T-helper 1 cell (primary cell): ENCODE measurements around the gene EMC10.
A peak's percentile ranks its signal among the peaks of the same experiment; 100 is the strongest.
"Not testable (repeated sequence)": the region's sequence is repeated elsewhere in the genome, so short reads cannot be mapped to it uniquely, and the experiment has no call there.

Source experiments
- DNase-seq, 5 donors: peaks; one replicate each; pipeline ENCODE4 v3.0.0-alpha.2; 2012 to 2020

The EMC10 gene

DNA sequence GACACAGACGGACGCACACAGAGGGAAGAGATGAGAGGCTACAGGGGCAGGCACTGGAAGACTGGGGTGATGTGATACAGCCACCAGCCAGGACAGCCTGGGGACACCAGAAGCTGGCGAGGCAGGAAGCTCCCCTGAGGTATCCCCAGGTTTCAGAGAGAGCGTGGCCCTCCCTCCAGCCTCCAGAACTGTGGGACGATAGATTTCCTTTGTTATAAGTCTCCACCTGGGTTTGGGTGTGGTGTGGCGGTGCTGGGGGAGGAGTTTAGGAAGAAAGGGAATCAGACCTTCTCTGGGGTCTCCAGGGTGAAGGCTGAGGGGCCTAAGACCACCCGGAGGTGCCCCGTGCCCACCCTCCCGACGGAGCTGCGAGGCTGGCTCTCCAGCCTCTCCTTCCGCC lies 40.1 kb downstream of the EMC10 start:
- DNase-seq = no peak

DNA sequence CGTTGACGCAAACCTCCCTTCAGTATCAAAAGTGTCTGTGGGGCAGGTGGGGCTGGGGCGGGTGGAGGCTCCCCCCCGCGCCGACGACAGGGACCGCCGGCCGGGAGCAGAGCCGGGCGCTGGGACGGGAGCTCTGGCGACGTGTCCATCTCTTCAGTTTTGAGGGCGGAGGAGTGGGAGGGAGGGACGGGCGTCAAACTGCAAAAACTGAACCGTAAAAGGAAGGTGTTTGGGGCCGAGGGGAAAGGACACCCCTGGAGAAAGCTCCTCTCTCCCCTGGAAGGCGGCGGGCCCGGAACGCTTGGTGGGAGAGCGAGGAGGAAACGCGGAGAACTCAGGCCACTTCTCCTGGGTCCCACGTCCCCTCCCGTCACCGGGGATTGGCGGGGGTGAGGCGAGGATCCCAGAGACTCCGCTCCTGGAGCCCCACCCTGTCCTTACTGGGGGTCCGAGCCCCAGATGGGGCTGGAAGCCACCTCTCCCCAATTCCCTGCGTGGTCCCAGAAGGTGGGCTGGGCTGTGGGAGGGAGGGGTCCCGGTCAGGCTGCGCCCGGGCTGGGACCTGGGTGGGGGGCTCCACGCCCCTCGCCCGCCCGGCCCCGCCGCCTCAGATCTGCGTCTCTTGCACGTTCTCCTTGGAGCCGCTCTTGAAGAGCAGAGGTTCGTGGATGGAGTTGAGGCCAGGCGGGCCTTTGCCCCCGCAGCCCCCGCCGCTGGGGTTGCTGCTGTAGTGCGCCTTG lies 40.8 kb downstream of the EMC10 start:
- no peak for DNase-seq

DNA sequence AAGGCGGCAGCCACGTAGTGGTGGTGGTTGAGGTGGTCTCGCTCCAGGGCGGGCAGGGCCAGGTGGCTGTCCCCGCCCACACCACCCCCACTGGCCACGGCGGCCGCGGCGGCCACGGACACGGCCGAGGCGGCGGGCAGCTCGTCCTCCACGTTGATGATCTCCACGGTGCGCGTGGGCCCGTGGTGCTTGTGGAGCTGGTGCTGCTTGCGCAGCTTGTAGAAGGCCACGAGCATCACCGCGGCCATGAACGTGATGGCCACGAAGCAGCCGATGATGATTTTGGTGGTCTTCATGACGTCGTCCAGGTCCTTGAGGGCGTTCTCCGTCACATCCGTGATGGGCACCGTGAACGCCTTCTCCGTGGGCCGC lies 41.4 kb downstream of the EMC10 start:
- DNase-seq = no peak

DNA sequence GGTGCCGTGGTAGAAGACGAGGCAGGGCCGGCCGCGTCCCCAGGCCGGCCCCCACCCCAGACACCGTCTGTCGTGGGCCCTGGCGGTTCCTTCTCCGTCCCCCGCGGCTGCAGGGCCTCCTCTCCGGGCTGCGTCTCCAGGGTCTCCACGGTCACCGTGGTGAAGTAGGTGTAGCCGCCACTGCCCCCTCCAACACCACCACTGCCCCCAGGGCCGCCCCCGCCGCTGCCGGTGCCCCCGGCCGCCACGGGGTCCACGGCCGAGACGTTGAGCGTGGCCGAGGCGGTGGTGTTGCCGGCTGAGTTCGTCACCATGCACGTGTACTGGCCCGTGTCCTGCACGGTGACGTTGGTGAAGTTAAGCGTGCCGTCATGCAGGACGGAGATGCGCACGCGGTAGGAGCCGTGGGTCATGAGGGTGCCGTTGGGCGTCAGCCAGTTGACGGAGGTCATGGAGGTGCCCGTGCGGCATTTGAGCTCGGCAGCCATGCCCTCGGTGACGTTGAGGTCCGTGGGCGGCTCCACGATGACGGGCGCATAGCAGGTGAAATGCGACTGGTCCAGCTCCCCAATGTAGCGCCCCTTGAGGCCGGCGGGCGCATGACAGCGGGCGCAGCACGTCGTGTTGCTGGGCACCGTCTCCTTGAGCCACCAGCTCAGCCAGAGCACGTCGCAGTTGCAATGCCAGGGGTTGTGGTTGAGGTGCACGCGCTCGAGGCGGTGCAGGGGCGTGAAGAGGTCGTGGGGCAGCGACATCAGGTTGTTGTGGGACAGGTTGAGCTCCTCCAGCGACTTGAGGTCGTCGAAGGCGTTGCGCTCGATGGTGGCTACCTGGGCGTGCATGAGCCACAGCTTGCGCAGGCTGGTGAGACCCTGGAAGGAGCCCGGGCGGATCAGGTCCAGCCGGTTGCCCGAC lies 42.0 kb downstream of the EMC10 start:
- no peak for DNase-seq

DNA sequence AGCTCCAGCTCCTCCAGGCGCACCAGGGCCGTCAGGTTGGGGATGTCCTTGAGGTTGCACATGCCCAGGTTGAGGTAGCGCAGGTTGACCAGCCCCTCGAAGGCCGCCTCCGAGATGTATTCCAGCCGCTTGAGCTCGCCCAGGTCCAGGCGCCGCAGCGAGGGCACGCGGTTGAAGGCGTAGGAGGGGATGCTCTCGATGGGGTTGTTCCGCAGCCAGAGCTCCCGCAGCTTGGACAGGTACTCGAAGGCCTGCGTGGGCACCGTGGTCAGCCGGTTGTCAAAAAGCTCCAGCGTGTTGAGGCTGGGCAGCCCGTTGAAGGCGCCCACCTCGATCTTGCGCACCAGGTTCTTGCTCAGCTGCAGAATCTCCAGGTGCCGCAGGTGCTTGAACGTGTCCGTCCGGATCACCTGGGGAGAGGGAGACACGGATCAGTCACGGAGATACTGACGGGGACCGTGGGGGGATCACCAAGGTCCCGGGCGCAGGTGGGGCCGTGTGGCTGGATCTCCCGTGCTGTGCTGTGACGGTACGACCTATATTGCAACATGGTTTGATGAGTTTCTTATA lies 42.8 kb downstream of the EMC10 start:
- DNase-seq = no peak

DNA sequence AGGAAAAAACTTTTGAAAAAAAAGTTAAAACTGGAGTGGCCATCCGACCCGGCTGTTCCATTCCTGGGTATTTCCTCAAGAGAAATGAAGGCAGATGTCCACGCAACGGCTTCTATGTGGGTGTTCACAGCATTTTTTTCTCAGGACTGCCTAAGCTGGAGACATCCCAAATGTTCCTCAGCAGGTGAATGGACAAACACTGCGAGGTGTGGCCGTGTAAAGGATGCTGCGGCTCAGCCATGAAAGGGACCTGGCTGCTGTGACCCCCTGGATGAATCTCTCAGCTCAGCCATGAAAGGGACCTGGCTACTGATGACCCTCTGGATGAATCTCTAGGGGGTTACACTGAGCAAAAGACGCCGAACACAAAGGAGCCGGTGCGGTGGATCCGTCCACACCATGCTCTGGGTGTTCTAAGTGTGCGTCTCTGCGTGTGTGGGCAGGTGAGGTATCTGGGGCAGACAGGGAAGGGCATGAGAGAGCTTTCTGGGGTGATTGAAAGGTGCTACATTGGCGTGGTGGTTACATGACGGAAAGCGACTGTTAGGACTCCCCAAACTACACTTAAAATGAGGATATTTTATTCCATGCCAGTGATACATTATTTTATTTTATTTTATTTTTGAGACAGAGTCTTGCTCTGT lies 44.6 kb downstream of the EMC10 start:
- no peak for DNase-seq

DNA sequence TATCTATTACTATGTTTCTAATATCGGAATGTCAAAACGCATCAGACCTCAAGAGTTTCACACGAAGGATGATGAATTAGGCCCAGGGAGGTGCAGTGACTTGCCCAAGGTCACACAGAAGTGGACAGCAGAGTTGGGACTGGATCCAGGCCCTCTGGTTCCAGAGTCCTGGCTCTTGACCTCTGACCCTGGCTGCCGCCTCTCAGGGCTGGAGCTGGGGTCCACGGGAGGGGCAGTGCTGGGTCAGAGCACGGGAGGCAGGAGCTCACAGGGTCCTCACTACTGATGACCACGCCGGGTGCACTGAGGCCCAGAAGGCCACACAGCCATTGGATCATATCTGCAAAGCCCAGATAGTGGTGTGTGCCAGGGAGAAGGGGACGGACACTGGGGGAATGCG lies 46.6 kb downstream of the EMC10 start:
- no peak for DNase-seq

DNA sequence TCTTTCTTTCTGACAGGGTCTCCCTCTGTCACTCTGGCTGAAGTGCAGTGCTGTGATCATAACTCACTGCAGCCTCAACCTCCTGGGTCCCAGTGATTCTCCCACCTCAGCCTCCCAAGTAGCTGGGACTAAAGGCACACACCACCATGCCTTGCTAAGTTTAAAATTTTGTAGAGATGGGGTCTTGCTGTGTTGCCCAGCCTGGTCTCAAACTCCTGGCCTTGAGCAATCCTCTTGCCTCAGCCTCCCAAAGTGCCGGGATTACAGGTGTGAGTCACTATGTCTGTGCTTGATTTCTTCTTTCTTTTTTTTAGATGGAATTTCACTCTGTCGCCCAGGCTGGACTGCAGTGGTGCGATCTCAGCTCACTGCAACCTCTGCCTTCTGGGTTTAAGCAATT lies 51.7 kb downstream of the EMC10 start:
- not testable (repeated sequence) for DNase-seq

DNA sequence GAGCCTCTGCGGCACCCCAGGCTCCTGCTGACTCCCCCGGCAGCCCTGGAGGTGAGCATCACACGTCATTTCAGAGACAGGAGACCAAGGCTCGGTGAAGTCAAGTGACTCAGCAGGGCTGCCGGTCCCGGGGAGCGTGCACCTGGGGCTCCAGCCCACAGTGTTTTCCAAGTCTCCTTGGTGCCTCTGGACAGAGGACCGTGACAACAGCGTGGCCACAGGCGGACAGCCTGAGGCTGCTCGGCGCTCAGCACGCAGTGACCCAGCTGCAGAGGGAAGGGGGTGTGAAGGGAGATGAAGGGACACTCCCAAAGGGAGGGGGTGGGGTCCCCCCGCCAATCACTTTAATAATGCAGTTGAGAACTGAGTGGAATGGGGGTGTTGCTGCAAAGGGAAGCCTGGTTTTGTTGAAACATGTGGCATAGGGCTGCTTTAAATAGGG lies 54.9 kb downstream of the EMC10 start:
- DNase-seq = no peak

DNA sequence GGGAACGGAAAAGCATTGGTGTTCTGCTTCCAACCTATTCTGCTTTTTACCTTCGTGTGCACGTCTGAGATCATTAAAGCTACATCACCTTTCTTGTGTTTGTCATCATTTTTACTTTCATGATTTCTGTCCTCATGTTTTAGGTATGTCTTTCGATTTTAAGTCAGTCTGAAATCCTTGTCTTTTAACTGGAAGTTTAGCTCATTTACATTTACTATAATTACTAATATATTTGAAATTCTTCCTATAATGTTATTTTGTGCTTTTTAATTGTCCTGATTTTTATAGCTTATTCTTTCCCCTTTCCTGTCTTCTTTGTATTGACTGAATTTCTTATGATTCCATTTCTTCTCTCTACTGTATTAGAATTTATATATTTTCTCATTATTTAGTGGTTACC lies 56.6 kb downstream of the EMC10 start:
- DNase-seq = no peak

DNA sequence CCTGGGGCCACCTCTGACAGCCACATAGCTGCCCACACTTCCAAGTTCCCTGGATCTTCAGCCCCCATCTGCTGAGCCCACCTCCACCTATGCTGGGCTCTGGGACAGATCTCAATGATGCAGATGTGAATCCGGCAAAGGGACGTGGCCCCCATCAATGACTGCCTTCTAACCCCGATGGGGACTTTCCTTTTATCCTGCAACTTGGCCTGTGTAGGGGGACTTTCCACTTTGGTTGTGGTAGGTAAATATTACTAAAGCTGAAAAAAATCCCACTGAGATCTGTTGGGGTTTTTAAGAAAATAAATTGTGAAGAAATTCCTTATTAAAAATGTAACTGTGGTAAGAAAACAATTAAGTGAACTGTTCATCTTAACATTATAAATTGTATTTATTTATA lies 58.2 kb downstream of the EMC10 start:
- DNase-seq = no peak

DNA sequence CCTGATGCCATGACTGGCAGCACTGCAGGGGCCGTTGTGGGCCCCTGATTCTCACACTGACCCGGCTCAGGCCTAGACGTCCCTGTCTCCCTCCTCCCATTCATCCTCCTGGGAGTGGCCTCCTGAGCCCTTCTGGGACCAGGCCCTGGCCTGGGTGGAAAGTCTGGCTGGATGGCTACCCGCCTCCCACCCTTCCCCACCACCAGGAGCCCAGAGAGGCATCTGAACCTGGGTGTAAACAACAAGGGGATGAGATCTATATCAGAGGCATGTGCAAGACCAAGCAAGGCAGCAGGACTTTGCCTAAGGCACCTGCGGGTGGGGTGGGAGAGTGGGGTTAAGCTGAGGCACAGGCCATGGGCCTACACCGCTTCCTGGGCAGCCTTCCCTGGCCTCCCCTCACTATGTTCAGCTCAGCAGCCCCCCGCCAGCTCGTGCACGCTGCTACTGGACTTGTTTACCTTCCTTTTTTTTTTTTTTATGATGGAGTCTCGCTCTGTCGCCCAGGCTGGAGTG lies 59.4 kb downstream of the EMC10 start:
- DNase-seq = no peak

DNA sequence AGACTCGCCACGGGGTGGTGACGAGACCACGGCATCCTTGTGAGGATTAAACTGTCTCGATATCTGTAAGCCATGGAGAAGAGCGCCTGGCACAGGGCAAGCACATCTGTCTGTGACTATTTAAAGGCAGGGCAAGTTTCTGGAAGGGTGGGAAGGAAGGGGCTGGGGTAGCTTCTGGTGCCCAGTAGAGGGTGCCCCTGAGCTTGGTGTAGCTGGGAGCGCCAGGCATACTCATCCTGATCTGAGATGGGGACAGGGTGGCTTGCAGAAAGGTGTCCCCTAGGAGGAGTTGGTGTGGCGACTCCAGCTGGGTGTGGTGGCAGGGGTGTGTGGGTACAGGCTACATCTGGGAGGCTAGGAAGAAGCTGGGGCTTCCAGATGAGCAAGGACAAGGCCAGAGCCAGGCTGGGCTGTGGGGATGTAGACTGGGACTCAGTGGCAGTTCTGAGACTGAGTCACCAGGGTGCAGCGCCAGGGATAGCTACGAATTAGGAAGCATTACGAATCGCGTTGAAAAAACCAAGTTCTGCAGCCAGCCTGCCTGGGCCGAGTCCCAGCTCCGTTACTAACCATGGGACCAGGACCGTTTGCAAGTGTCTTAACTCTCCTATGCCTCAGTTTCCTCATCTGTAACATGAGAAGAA lies 60.5 kb downstream of the EMC10 start:
- DNase-seq = no peak

DNA sequence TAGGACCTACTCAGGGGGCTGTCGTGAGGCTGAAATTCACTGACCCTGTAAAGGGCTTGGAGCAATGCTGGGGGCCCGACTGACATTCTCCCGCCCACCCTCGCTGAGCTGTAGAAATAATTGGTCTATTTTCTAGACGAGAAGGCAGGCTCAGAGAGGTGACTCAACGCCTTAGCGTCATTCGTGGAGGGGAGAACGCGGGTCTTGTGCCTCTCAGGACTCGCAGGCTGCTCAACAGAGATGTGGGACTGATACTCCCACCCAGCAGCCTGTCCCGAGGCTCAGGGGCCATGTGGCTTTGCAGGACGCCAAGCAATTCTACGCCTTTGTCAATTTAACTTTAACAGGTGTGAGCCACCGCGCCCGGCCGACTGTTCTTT lies 61.0 kb downstream of the EMC10 start:
- DNase-seq = no peak

DNA sequence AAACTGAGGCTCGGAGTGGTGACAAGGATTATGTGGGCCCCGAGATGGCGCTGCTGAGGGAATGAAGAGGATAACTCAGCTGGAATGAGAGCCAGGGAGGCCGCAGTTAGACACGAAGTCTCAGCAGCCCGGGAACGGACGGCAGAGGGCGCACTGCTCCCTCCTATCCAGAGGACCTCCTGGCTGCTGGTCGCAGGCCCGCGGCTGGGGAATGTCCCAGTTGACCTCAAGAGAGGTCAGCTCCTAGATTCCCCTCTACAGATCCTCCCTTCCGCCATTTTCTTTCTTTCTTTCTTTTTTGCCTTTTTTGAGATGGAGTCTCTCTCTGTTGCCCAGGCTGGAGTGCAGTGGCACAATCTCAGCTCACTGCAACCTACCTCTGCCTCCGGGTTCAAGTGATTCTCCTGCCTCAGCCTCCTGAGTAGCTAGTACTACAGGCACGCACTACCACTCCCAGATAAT lies 61.5 kb downstream of the EMC10 start:
- DNase-seq = peak in 3 of 5 donors; percentile 37 to 50 (median 48)
